Prostate gland (tissue), 2 donors: ENCODE results near the gene MAP7D3.

Experiments used
- CTCF ChIP-seq, 4 experiments: fragments of 200-600 bp in 2 of 4; fragments of 450-650 bp in 2 of 4; sonication (generic) in 2 of 4; IDR thresholded peaks; 1 replicate in 3 of 4; 2 replicates in 1 of 4; pipeline ENCODE4 v1.5.1; 2016 to 2019; ENCODE audit warnings: antibody characterized with exemption in 4 of 4, mild to moderate bottlenecking in 2 of 4, moderate library complexity in 2 of 4
- POLR2A ChIP-seq: fragments of 450-650 bp; IDR thresholded peaks from one replicate; pipeline ENCODE4 v1.6.1; 2016; ENCODE audit warnings: antibody characterized with exemption, mild to moderate bottlenecking
- POLR2AphosphoS5 ChIP-seq: sonication (generic); formaldehyde crosslinking; IDR thresholded peaks from one replicate; pipeline ENCODE4 v1.6.1; 2017; ENCODE audit warnings: antibody characterized with exemption

- TF ChIP-seq POLR2AphosphoS5 (no peak), CTCF (IDR thresholded peaks at IDR 0.05) (no peak), POLR2A (no peak)
Observed at GRCh38 chrX:136220951-136221350, 30.2 kb downstream of the MAP7D3 start.
